GM08714 (cell line): ENCODE data around the gene SAT1.
A peak's percentile ranks its signal among the peaks of the same experiment; 100 is the strongest.

Source experiments
- H3K4me3 ChIP-seq: fragments of 200-500 bp; sonication (Bioruptor generic); 2 replicates; pipeline ENCODE4 v1.5.1; 2014; ENCODE audit warnings: mild to moderate bottlenecking, low read length, inconsistent platforms
- ZNF274 ChIP-seq: IDR thresholded peaks from 2 replicates; pipeline ENCODE4 v1.6.1; 2012; ENCODE audit warnings: mild to moderate bottlenecking, low read depth, low read length

Gene SAT1

GRCh38 chrX:23782863-23783588 lies at the start of gene SAT1:
TSS of gene SAT1 (plus strand) at chrX:23783173. CDS start at chrX:23783352, 179 bp downstream.
- peak within 1 kb of the TSS; percentile 87 for H3K4me3 ChIP-seq
- TF ChIP-seq ZNF274, result no peak

- TF ChIP-seq ZNF274, result no peak
Observed at GRCh38 chrX:23736030-23736429, 46.9 kb upstream of the SAT1 start.

GRCh38 chrX:23737413-23737812 lies 45.6 kb upstream of the SAT1 start:
- no peak overlapping the region for H3K4me3 ChIP-seq
- no peak for TF ChIP-seq ZNF274

More at GRCh38 chrX:23736030-23736429, 46.9 kb upstream of the SAT1 start:
- H3K4me3 ChIP-seq, result no peak overlapping the region

GRCh38 chrX:23742174-23742696 lies 40.7 kb upstream of the SAT1 start:
- no peak for TF ChIP-seq ZNF274
- H3K4me3 ChIP-seq, result peak overlapping the region; percentile 81

- no peak for TF ChIP-seq ZNF274
- H3K4me3 ChIP-seq, result peak within 1 kb of the TSS; percentile 81
Observed at GRCh38 chrX:23742697-23743622, 40.0 kb upstream of the SAT1 start, which contains the start of gene ACOT9. TSS of gene ACOT9 (minus strand) at chrX:23743276. CDS start at chrX:23743144, 132 bp downstream.

- peak overlapping the region; percentile 81; the same call in 1 of the 2 replicates for H3K4me3 ChIP-seq
Observed at GRCh38 chrX:23743623-23743971, 39.4 kb upstream of the SAT1 start.

- TF ChIP-seq ZNF274, result no peak
- no peak overlapping the region for H3K4me3 ChIP-seq
Observed at GRCh38 chrX:23745786-23746185, 37.2 kb upstream of the SAT1 start.

GRCh38 chrX:23749129-23749528 lies 33.8 kb upstream of the SAT1 start:
- no peak for TF ChIP-seq ZNF274

GRCh38 chrX:23749576-23749975 lies 33.4 kb upstream of the SAT1 start:
- H3K4me3 ChIP-seq, result no peak overlapping the region
- no peak for TF ChIP-seq ZNF274

More at GRCh38 chrX:23749129-23749528, 33.8 kb upstream of the SAT1 start:
- no peak overlapping the region for H3K4me3 ChIP-seq

GRCh38 chrX:23752740-23753415 lies 30.1 kb upstream of the SAT1 start:
- no peak overlapping the region for H3K4me3 ChIP-seq
- TF ChIP-seq ZNF274, result no peak

- no peak overlapping the region for H3K4me3 ChIP-seq
- no peak for TF ChIP-seq ZNF274
Observed at GRCh38 chrX:23754664-23755063, 28.3 kb upstream of the SAT1 start.

- no peak overlapping the region for H3K4me3 ChIP-seq
- no peak for TF ChIP-seq ZNF274
Observed at GRCh38 chrX:23756165-23756564, 26.8 kb upstream of the SAT1 start.

- H3K4me3 ChIP-seq, result no peak overlapping the region
- TF ChIP-seq ZNF274, result no peak
Observed at GRCh38 chrX:23759821-23760220, 23.2 kb upstream of the SAT1 start.
